ENCODE measurements around the gene SELENOO. TPM values are rescaled to one million over a fixed set of nuclear protein-coding genes. Genes with fewer than 3 reads are reported as not detected.

SELENOO gene
- total RNA-seq, 1 experiment from 2014 or later, result 29.6 TPM

DNA sequence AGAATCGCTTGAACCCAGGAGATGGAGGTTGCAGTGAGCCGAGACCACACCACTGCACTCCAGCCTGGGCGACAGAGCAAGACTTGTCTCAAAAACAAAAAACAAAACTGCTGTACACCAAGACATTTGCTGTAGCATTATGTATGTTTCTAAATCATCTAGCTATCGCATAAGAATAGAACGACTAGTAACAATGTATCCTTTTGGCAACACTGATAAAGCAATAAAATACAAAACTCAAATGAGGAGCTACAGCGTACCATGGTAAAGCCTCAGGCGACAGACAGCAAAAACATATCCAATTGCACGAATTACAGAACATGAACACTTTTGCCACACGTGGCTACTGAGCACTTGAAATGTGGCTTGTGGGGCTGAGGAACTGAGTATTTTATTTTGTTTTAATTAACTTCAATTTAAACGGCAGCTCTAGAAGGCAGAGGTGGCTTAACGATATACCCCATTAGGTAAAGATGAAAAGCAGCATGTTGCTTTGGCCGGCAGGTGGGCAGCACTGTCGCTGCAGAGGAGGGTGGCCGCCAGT, 41.7 kb downstream of the SELENOO start:
- H3K9ac ChIP-seq (ENCODE audit: low read length), result no peak overlapping the region
- no peak overlapping the region for H3K4me3 ChIP-seq (replicated peaks in 1 of 2; ENCODE audit: low read depth in 1 of 2, low read length in 2 of 2)
- DNase-seq (ENCODE audit: low read depth, low spot score), result no peak
- no peaks in the 10 kb centered on the region for H3K9me2 ChIP-seq (ENCODE audit: insufficient read depth)
- intact Hi-C loops (cut with micrococcal nuclease), result no loop called here
- no peak for ATAC-seq
- peaks cover 17 to 41% of the 10 kb centered on the region in 2 experiments for H3K4me1 ChIP-seq (ENCODE audit: control insufficient read depth in 1 of 2, insufficient read depth in 2 of 2, low read length in 2 of 2)
- ChIA-PET CTCF (interaction anchor here (0.7 kb wide), 1 partner anchor 310 kb away, joined by 5 read pairs; no protein-coding TSS in a partner anchor), POLR2A (no interaction called here), RAD21 (ENCODE audit: low non-redundant PET in 1 of 2, low total read pairs in 2 of 2, uncharacterized antibody in 2 of 2, unreplicated experiment in 2 of 2) (no interaction called here)
- no peak overlapping the region for H2AFZ ChIP-seq (ENCODE audit: low read depth, low read length, poor library complexity, severe bottlenecking)
- TF ChIP-seq POLR2A (IDR thresholded peaks at IDR 0.05; ENCODE audit: borderline replicate concordance, extremely low read depth, insufficient read depth, insufficient read length) (no peak), EGR1 (IDR thresholded peaks at IDR 0.05; ENCODE audit: low read depth) (no peak), ZFX (IDR thresholded peaks at IDR 0.05) (no peak), TCF7L2 (IDR thresholded peaks at IDR 0.05; ENCODE audit: borderline replicate concordance, extremely low read depth, insufficient read depth, insufficient read length) (no peak), JUND (IDR thresholded peaks at IDR 0.05) (no peak), CBX3 (IDR thresholded peaks at IDR 0.05; ENCODE audit: low read depth) (no peak), POLR2AphosphoS5 (IDR thresholded peaks at IDR 0.05; ENCODE audit: low read depth, low read length) (no peak), EZH2phosphoT487 (IDR thresholded peaks at IDR 0.05; ENCODE audit: borderline replicate concordance) (no peak)
- TF ChIP-seq, protein P1, sequence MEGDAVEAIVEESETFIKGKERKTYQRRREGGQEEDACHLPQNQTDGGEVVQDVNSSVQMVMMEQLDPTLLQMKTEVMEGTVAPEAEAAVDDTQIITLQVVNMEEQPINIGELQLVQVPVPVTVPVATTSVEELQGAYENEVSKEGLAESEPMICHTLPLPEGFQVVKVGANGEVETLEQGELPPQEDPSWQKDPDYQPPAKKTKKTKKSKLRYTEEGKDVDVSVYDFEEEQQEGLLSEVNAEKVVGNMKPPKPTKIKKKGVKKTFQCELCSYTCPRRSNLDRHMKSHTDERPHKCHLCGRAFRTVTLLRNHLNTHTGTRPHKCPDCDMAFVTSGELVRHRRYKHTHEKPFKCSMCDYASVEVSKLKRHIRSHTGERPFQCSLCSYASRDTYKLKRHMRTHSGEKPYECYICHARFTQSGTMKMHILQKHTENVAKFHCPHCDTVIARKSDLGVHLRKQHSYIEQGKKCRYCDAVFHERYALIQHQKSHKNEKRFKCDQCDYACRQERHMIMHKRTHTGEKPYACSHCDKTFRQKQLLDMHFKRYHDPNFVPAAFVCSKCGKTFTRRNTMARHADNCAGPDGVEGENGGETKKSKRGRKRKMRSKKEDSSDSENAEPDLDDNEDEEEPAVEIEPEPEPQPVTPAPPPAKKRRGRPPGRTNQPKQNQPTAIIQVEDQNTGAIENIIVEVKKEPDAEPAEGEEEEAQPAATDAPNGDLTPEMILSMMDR (IDR thresholded peaks at IDR 0.05 in 2 of 3, conservative IDR thresholded peaks at IDR 0.05 in 1 of 3; ENCODE audit: borderline replicate concordance in 1 of 3, insufficient read depth in 1 of 3, low read depth in 2 of 3, low read length in 2 of 3), result no peak
- TF ChIP-seq, protein P2, sequence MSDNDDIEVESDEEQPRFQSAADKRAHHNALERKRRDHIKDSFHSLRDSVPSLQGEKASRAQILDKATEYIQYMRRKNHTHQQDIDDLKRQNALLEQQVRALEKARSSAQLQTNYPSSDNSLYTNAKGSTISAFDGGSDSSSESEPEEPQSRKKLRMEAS (IDR thresholded peaks at IDR 0.05), result no peak
- TF ChIP-seq, protein P3, sequence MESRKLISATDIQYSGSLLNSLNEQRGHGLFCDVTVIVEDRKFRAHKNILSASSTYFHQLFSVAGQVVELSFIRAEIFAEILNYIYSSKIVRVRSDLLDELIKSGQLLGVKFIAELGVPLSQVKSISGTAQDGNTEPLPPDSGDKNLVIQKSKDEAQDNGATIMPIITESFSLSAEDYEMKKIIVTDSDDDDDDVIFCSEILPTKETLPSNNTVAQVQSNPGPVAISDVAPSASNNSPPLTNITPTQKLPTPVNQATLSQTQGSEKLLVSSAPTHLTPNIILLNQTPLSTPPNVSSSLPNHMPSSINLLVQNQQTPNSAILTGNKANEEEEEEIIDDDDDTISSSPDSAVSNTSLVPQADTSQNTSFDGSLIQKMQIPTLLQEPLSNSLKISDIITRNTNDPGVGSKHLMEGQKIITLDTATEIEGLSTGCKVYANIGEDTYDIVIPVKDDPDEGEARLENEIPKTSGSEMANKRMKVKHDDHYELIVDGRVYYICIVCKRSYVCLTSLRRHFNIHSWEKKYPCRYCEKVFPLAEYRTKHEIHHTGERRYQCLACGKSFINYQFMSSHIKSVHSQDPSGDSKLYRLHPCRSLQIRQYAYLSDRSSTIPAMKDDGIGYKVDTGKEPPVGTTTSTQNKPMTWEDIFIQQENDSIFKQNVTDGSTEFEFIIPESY (IDR thresholded peaks at IDR 0.05; ENCODE audit: extremely low read depth, insufficient replicate concordance, low read length), result no peak
- no peak overlapping the region for H3K27ac ChIP-seq (ENCODE audit: low read depth, low read length)
- peak overlapping the region; percentile 92; the same call in 1 of the 2 replicates for H3K4me2 ChIP-seq (ENCODE audit: low read length)
- H3K27me3 ChIP-seq (ENCODE audit: insufficient read depth, low read length), result no peaks in the 10 kb centered on the region
- no peaks in the 10 kb centered on the region for H3K9me3 ChIP-seq (ENCODE audit: control insufficient read depth in 1 of 2, insufficient read depth in 1 of 2, low read depth in 1 of 2, low read length in 2 of 2)
- peaks cover 90% of the 10 kb centered on the region for H3K79me2 ChIP-seq (ENCODE audit: insufficient read depth, low read length)
- peaks cover 7 to 27% of the 10 kb centered on the region in 2 experiments; a peak in 2 of 4 replicates for H3K36me3 ChIP-seq (ENCODE audit: control insufficient read depth in 1 of 2, insufficient read depth in 2 of 2, low read length in 2 of 2)
- BruUV-seq (replicated peaks), result no TSS peak
- H4K20me1 ChIP-seq (ENCODE audit: insufficient read depth), result no peaks in the 10 kb centered on the region

Measured in HCT116 (cell line).